ENCODE results near the gene SSR1.

DNA sequence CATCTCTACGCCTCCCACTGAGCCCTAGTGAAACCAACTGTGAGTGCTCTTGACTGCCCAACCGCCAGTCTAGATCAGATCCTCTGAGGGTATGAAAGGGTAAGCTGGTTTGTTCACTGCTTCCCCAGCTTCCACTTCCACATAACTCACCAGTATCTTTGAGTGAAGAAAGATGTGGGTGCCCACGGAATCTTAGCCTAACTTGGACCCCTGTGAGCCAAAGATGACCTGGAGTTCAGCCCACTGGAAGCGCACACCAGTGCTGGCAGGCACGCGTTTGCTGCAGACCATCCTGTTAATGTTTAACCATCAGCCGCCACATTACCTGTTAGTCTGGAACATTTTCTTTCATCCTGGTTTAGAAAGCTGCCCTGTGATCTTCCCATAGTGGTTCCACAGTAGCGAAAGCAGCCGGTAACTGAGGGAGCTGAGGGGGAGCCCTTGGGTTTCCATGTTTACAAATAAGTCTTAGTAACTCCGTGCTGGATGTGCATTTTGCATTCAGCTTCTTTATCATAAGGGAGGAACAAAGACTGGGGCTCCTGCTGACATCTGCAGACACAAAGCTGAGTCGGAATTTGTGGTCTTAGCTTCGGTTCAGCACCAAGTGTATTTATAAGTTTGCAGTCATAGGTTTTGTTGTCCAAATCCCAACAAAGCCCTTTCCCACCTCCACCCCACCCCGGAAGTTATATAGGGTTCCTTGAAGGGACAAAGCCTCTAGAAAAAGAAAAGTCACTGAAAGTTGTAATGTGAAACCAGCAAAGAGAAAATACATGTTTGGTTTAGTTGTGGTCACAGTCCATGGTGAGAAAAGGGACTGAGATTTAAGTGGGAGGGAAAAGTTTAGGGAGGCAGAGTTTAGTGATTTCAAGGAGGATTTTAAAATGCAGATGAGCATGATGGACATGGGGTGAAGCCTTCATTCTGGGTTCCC, 71.0 kb downstream of the SSR1 start:
- TF ChIP-seq, protein P1, sequence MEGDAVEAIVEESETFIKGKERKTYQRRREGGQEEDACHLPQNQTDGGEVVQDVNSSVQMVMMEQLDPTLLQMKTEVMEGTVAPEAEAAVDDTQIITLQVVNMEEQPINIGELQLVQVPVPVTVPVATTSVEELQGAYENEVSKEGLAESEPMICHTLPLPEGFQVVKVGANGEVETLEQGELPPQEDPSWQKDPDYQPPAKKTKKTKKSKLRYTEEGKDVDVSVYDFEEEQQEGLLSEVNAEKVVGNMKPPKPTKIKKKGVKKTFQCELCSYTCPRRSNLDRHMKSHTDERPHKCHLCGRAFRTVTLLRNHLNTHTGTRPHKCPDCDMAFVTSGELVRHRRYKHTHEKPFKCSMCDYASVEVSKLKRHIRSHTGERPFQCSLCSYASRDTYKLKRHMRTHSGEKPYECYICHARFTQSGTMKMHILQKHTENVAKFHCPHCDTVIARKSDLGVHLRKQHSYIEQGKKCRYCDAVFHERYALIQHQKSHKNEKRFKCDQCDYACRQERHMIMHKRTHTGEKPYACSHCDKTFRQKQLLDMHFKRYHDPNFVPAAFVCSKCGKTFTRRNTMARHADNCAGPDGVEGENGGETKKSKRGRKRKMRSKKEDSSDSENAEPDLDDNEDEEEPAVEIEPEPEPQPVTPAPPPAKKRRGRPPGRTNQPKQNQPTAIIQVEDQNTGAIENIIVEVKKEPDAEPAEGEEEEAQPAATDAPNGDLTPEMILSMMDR (IDR thresholded peaks at IDR 0.05; ENCODE audit: insufficient read depth, low read depth, low read length): no peak
- no peak for TF ChIP-seq EZH2 (IDR thresholded peaks at IDR 0.05; ENCODE audit: insufficient read depth, low read length)

Data from astrocyte (in vitro differentiated cells and primary cell).